ENCODE measurements around the gene VPS52.

VPS52 gene

DNA sequence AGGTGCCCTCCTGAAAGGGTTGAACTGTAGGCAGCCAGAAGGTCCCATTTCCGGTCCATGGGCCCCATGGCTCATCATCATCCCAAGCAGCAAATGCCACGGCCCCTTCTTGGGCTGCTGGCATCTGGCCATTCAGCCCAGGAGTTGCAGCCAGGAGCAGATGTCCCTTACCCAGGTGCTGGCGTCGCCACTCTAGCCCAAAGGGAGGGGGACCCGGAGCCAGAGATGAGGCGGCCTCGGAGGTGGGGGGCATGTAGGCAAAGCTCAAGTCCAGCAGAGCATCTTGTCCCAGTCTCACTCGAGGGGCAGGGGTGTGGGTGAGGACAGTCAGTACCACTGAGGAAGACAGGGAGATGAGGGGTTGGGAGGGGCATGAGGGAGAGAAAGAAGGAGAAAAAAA lies 33.4 kb upstream of the VPS52 start (continued):
- TF ChIP-seq, protein P1, sequence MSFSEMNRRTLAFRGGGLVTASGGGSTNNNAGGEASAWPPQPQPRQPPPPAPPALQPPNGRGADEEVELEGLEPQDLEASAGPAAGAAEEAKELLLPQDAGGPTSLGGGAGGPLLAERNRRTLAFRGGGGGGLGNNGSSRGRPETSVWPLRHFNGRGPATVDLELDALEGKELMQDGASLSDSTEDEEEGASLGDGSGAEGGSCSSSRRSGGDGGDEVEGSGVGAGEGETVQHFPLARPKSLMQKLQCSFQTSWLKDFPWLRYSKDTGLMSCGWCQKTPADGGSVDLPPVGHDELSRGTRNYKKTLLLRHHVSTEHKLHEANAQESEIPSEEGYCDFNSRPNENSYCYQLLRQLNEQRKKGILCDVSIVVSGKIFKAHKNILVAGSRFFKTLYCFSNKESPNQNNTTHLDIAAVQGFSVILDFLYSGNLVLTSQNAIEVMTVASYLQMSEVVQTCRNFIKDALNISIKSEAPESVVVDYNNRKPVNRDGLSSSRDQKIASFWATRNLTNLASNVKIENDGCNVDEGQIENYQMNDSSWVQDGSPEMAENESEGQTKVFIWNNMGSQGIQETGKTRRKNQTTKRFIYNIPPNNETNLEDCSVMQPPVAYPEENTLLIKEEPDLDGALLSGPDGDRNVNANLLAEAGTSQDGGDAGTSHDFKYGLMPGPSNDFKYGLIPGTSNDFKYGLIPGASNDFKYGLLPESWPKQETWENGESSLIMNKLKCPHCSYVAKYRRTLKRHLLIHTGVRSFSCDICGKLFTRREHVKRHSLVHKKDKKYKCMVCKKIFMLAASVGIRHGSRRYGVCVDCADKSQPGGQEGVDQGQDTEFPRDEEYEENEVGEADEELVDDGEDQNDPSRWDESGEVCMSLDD (tag by site-specific recombination; IDR thresholded peaks at IDR 0.05): no peak
- TF ChIP-seq OSR2 (tag by site-specific recombination; IDR thresholded peaks at IDR 0.05): no peak

- Histone ChIP-seq H3K4me1 (ENCODE audit: control insufficient read depth, insufficient read depth, low read length) (no peaks in the 10 kb centered on the region), H3K36me3 (ENCODE audit: control insufficient read depth in 2 of 2, insufficient read depth in 1 of 2, low read length in 2 of 2) (peaks cover 7 to 11% of the 10 kb centered on the region in 2 experiments; a peak in 2 of 3 replicates), H3K9me3 (ENCODE audit: control insufficient read depth, insufficient read depth, low read depth, low read length) (no peaks in the 10 kb centered on the region), H3K4me3 (ENCODE audit: low read depth, low read length) (no peak overlapping the region), H3K27ac (ENCODE audit: extremely low read depth, low read depth, low read length) (0 out of 2 replicates have a peak overlapping the region, but pooled peaks have one; percentile 24)
- CTCF ChIA-PET: interaction anchor here (0.6 kb wide), 2 partner anchors 87 to 330 kb away, joined by 3 read pairs; no protein-coding TSS in a partner anchor
- TF ChIP-seq SP3 (tag by site-specific recombination; IDR thresholded peaks at IDR 0.05): no peak
- 0 out of 2 replicates have a peak, but pooled peaks have one; percentile 27 for TF ChIP-seq GLIS2 (tag by site-specific recombination; IDR thresholded peaks at IDR 0.05)
- TF ChIP-seq ZNF660 (tag by site-specific recombination; IDR thresholded peaks at IDR 0.05): no peak
- POLR2A ChIA-PET: interaction anchor here (0.7 to 0.8 kb wide), 3 partner anchors 8 to 32 kb away, joined by 3 to 5 read pairs (median 3); partner anchors contain the start of genes RPS18 and VPS52
Observed at GRCh38 chr6:33304216-33304615, 32.5 kb upstream of the VPS52 start.

DNA sequence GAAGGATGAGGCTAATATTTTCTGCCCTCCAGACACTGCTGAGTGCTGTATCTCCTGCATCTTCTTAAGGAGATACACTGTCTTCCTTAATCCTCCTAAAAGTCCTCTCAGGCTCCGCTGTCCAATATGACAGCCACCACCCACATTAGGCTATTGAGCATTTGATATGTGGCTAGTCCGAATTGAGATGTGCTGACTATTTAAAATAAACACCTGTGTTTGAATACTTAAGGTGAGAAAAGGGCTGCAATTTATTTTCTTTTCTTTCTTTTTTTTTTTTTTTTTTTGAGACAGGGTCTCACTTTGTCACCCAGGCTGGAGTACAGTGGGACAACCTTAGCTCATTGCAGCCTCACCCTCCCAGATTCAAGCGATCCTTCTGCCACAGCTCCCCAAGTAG lies 30.2 kb upstream of the VPS52 start:
- ChIA-PET POLR2A (interaction anchor here (0.6 to 2.4 kb wide), 6 partner anchors 11 to 108 kb away, joined by 3 to 30 read pairs (median 8); partner anchors contain the start of genes B3GALT4, PFDN6, TAPBP and WDR46), CTCF (interaction anchor here (0.5 to 2.5 kb wide), 5 partner anchors 9 to 25 kb away, joined by 3 to 11 read pairs (median 5); partner anchors contain the start of gene B3GALT4)
- Histone ChIP-seq H3K4me3 (ENCODE audit: low read depth, low read length) (no peak overlapping the region), H3K4me1 (ENCODE audit: control insufficient read depth, insufficient read depth, low read length) (no peaks in the 10 kb centered on the region), H3K9me3 (ENCODE audit: control insufficient read depth, insufficient read depth, low read depth, low read length) (no peaks in the 10 kb centered on the region), H3K27ac (ENCODE audit: extremely low read depth, low read depth, low read length) (no peak overlapping the region), H3K36me3 (ENCODE audit: control insufficient read depth in 2 of 2, insufficient read depth in 1 of 2, low read length in 2 of 2) (peaks cover 7 to 11% of the 10 kb centered on the region in 2 experiments; a peak in 2 of 3 replicates)
- TF ChIP-seq YY2 (tag by site-specific recombination; IDR thresholded peaks at IDR 0.05) (no peak), ZNF18 (tag by site-specific recombination; IDR thresholded peaks at IDR 0.05) (no peak), RBAK (tag by site-specific recombination; IDR thresholded peaks at IDR 0.05) (no peak), ZSCAN23 (tag by site-specific recombination; IDR thresholded peaks at IDR 0.05) (no peak), ZNF416 (tag by site-specific recombination; IDR thresholded peaks at IDR 0.05) (no peak), ZNF76 (tag by site-specific recombination; IDR thresholded peaks at IDR 0.05; ENCODE audit: borderline replicate concordance, low read depth) (no peak), ZNF184 (tag by site-specific recombination; IDR thresholded peaks at IDR 0.05) (no peak), ZNF311 (tag by site-specific recombination; IDR thresholded peaks at IDR 0.05; ENCODE audit: borderline replicate concordance) (no peak), ZNF302 (tag by site-specific recombination; IDR thresholded peaks at IDR 0.05; ENCODE audit: low read depth) (no peak), ZNF24 (tag by site-specific recombination; IDR thresholded peaks at IDR 0.05) (no peak), ZNF501 (tag by site-specific recombination; IDR thresholded peaks at IDR 0.05) (no peak), ZNF621 (tag by site-specific recombination; IDR thresholded peaks at IDR 0.05) (no peak), ZFP37 (tag by site-specific recombination; IDR thresholded peaks at IDR 0.05) (no peak), ZNF16 (tag by site-specific recombination; IDR thresholded peaks at IDR 0.05; ENCODE audit: low read depth) (no peak), ZNF341 (tag by site-specific recombination; IDR thresholded peaks at IDR 0.05; ENCODE audit: low read depth) (no peak), ZNF510 (tag by site-specific recombination; IDR thresholded peaks at IDR 0.05; ENCODE audit: insufficient replicate concordance) (no peak), ZNF214 (tag by site-specific recombination; IDR thresholded peaks at IDR 0.05; ENCODE audit: borderline replicate concordance) (no peak), OSR2 (tag by site-specific recombination; IDR thresholded peaks at IDR 0.05) (no peak)
- TF ChIP-seq, protein P2, sequence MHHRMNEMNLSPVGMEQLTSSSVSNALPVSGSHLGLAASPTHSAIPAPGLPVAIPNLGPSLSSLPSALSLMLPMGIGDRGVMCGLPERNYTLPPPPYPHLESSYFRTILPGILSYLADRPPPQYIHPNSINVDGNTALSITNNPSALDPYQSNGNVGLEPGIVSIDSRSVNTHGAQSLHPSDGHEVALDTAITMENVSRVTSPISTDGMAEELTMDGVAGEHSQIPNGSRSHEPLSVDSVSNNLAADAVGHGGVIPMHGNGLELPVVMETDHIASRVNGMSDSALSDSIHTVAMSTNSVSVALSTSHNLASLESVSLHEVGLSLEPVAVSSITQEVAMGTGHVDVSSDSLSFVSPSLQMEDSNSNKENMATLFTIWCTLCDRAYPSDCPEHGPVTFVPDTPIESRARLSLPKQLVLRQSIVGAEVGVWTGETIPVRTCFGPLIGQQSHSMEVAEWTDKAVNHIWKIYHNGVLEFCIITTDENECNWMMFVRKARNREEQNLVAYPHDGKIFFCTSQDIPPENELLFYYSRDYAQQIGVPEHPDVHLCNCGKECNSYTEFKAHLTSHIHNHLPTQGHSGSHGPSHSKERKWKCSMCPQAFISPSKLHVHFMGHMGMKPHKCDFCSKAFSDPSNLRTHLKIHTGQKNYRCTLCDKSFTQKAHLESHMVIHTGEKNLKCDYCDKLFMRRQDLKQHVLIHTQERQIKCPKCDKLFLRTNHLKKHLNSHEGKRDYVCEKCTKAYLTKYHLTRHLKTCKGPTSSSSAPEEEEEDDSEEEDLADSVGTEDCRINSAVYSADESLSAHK (tag by site-specific recombination; IDR thresholded peaks at IDR 0.05): no peak
